GM13977 (cell line): ENCODE measurements around the gene LZTS2.

ENCODE experiments used
- DNase-seq: peaks from one replicate; pipeline ENCODE4 v3.0.0; 2012; ENCODE audit warnings: low spot score
- CTCF ChIP-seq: IDR thresholded peaks from 2 replicates; pipeline ENCODE4 v1.5.1; 2012; ENCODE audit warnings: mild to moderate bottlenecking, control low read depth; ENCODE audit not compliant: insufficient read depth; ENCODE audit errors: extremely low read depth, missing control alignments
- in situ Hi-C: fragments of 300-500 bp; cut with MboI; formaldehyde crosslinking; loops from one replicate; pipeline ENCODE4 v1.12.0; 2022; ENCODE audit warnings: low sequenced_read_pairs, low pct_unique_long_range_greater_than_20kb, mixed read lengths, inconsistent platforms; ENCODE audit not compliant: unreplicated experiment

LZTS2 gene

GRCh38 chr10:100978121-100978900, 21.3 kb upstream of the LZTS2 start:
- in situ Hi-C loops = no loop called here
- no peak for TF ChIP-seq CTCF
- no peak for DNase-seq

- DNase-seq = no peak
- no peak for TF ChIP-seq CTCF
- in situ Hi-C loops = no loop called here
These were observed 20.8 kb upstream of the LZTS2 start for GRCh38 chr10:100978901-100979195.

GRCh38 chr10:100979791-100980272, 19.8 kb upstream of the LZTS2 start:
- in situ Hi-C loops = no loop called here
- no peak for DNase-seq
- TF ChIP-seq CTCF = no peak

GRCh38 chr10:100980311-100980710, 19.3 kb upstream of the LZTS2 start:
- no peak for TF ChIP-seq CTCF
- no peak for DNase-seq
- in situ Hi-C loops = no loop called here

- in situ Hi-C loops = no loop called here
- no peak for DNase-seq
- TF ChIP-seq CTCF = no peak
These were observed 18.9 kb upstream of the LZTS2 start for GRCh38 chr10:100980711-100981110.

- DNase-seq = no peak
- in situ Hi-C loops = no loop called here
- TF ChIP-seq CTCF = no peak
These were observed 18.3 kb upstream of the LZTS2 start for GRCh38 chr10:100981178-100981772.
